SK-N-SH treated with all-trans-retinoic acid at 6 μM for 48 hours (cell line): ENCODE data around the gene EMX2.
"Not testable (repeated sequence)": the region's sequence is repeated elsewhere in the genome, so short reads cannot be mapped to it uniquely, and the experiment has no call there.

Experiments used
- ARNTL ChIP-seq: fragments of 450-650 bp; formaldehyde crosslinking; IDR thresholded peaks from 2 replicates; pipeline ENCODE4 v1.5.0; 2020; ENCODE audit warnings: low read depth, mild to moderate bottlenecking, moderate library complexity, borderline replicate concordance
- ISL1 ChIP-seq: fragments of 250-450 bp; sonication (Bioruptor Pico); IDR thresholded peaks from 2 replicates; pipeline ENCODE4 v2.1.2; 2022; ENCODE audit warnings: mild to moderate bottlenecking, moderate library complexity
- OSR1 ChIP-seq: fragments of 250-450 bp; sonication (Bioruptor Pico); IDR thresholded peaks from 2 replicates; pipeline ENCODE4 v1.8.0; 2022; ENCODE audit warnings: moderate library complexity, mild to moderate bottlenecking, inconsistent platforms
- TOX ChIP-seq: fragments of 250-450 bp; sonication (Bioruptor Pico); IDR thresholded peaks from 2 replicates; pipeline ENCODE4 v1.8.0; 2021; ENCODE audit warnings: mild to moderate bottlenecking, moderate library complexity, borderline replicate concordance
- ZFP3 ChIP-seq: fragments of 250-450 bp; sonication (Bioruptor Pico); IDR thresholded peaks from 2 replicates; pipeline ENCODE4 v1.5.0; 2020; ENCODE audit warnings: mild to moderate bottlenecking, moderate library complexity
- ZNF565 ChIP-seq: fragments of 450-650 bp; formaldehyde crosslinking; conservative IDR thresholded peaks from 2 replicates; pipeline ENCODE4 v1.5.0; 2020; ENCODE audit warnings: low read depth, mild to moderate bottlenecking, moderate library complexity
- ZNF70 ChIP-seq: fragments of 450-650 bp; formaldehyde crosslinking; IDR thresholded peaks from 2 replicates; pipeline ENCODE4 v1.5.0; 2020; ENCODE audit warnings: mild to moderate bottlenecking, moderate library complexity
- ZNF8 ChIP-seq: fragments of 450-650 bp; formaldehyde crosslinking; IDR thresholded peaks from 2 replicates; pipeline ENCODE4 v1.5.0; 2020; ENCODE audit warnings: mild to moderate bottlenecking, moderate library complexity
- TF ChIP-seq, protein P1 (sequence below): fragments of 250-450 bp; sonication (Bioruptor Pico); IDR thresholded peaks from 2 replicates; pipeline ENCODE4 v1.5.0; 2020; ENCODE audit warnings: mild to moderate bottlenecking, moderate library complexity
- TF ChIP-seq, protein P2 (sequence below): fragments of 250-450 bp; sonication (Bioruptor Pico); IDR thresholded peaks from 2 replicates; pipeline ENCODE4 v1.8.0; 2020; ENCODE audit warnings: mild to moderate bottlenecking, moderate library complexity, borderline replicate concordance

DNA sequence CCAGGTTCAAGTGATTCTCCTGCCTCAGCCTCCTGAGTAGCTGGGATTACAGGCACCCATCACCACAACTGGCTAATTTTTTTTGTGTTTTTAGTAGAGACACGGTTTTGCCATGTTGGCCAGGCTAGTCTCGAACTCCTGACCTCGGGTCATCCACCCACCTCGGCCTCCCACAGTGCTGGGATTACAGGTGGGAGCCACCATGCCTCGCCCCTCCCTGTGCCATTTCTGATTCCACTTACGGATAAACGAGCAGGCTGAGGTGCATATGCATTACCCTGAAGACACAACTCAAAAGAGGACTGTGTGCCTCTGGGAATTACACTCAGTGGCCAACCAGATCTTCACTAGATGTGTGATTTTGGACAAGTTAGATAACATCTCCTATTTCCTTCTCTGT, 35.5 kb upstream of the EMX2 start:
- TF ChIP-seq ARNTL (CRISPR knock-in tag); ZFP3; ZNF565 (CRISPR knock-in tag); OSR1 (CRISPR knock-in tag); ISL1 (CRISPR knock-in tag); TOX (CRISPR knock-in tag); ZNF8 (CRISPR knock-in tag); ZNF70 (CRISPR knock-in tag): not testable (repeated sequence)
- TF ChIP-seq, protein P1, sequence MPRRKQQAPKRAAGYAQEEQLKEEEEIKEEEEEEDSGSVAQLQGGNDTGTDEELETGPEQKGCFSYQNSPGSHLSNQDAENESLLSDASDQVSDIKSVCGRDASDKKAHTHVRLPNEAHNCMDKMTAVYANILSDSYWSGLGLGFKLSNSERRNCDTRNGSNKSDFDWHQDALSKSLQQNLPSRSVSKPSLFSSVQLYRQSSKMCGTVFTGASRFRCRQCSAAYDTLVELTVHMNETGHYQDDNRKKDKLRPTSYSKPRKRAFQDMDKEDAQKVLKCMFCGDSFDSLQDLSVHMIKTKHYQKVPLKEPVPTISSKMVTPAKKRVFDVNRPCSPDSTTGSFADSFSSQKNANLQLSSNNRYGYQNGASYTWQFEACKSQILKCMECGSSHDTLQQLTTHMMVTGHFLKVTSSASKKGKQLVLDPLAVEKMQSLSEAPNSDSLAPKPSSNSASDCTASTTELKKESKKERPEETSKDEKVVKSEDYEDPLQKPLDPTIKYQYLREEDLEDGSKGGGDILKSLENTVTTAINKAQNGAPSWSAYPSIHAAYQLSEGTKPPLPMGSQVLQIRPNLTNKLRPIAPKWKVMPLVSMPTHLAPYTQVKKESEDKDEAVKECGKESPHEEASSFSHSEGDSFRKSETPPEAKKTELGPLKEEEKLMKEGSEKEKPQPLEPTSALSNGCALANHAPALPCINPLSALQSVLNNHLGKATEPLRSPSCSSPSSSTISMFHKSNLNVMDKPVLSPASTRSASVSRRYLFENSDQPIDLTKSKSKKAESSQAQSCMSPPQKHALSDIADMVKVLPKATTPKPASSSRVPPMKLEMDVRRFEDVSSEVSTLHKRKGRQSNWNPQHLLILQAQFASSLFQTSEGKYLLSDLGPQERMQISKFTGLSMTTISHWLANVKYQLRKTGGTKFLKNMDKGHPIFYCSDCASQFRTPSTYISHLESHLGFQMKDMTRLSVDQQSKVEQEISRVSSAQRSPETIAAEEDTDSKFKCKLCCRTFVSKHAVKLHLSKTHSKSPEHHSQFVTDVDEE (CRISPR knock-in tag): not testable (repeated sequence)
- TF ChIP-seq, protein P2, sequence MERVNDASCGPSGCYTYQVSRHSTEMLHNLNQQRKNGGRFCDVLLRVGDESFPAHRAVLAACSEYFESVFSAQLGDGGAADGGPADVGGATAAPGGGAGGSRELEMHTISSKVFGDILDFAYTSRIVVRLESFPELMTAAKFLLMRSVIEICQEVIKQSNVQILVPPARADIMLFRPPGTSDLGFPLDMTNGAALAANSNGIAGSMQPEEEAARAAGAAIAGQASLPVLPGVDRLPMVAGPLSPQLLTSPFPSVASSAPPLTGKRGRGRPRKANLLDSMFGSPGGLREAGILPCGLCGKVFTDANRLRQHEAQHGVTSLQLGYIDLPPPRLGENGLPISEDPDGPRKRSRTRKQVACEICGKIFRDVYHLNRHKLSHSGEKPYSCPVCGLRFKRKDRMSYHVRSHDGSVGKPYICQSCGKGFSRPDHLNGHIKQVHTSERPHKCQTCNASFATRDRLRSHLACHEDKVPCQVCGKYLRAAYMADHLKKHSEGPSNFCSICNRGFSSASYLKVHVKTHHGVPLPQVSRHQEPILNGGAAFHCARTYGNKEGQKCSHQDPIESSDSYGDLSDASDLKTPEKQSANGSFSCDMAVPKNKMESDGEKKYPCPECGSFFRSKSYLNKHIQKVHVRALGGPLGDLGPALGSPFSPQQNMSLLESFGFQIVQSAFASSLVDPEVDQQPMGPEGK: not testable (repeated sequence)
